HL-60 (cell line): Measurements from ENCODE around the gene KIZ.

Experiments
- POLR2AphosphoS5 ChIP-seq: IDR thresholded peaks from 2 replicates; pipeline ENCODE4 v1.6.1; 2012; ENCODE audit warnings: low read depth
- TF ChIP-seq, protein P1 (sequence below): IDR thresholded peaks from one replicate; pipeline ENCODE4 v1.5.1; 2011; ENCODE audit warnings: low read length, control low read depth, inconsistent platforms; ENCODE audit not compliant: insufficient read depth

DNA sequence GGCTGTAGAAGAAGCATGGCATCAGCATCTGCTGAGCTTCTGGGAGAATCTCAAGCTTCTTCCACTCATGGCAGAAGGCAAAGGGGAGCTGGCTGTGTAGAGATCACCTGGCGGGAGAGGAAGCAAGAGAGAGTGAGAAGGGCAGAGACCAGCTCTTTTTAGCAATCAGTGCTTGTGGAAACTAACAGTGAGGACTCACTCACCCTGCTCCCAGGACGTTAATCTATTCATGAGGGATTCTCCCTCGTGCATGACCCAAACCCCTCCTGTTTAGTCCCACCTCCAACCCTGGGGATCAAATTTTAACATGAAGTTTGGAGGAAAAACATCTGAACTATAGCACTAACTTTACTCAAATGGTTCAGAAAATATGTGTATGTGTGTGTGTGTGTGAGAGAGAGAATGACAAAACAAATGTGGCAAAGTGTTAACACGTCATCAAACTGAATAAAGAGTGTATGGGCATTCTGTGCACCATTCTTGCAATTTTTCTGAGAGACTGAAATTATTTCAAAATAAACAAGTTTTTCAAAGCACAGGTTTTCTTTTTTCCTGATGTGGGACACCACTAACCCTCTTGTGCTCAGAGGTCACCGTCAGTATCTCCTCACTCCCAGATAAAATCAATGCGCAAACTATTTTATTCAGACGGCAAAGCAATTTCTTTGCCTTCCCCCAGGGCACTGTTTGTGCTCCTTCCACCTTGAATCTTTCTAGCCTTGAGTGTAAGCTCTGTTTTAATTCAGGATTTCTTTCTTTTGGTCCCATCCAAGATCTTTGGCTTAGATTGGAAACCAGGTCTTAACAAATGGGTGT, 154.0 kb downstream of the KIZ start:
- TF ChIP-seq, protein P1, sequence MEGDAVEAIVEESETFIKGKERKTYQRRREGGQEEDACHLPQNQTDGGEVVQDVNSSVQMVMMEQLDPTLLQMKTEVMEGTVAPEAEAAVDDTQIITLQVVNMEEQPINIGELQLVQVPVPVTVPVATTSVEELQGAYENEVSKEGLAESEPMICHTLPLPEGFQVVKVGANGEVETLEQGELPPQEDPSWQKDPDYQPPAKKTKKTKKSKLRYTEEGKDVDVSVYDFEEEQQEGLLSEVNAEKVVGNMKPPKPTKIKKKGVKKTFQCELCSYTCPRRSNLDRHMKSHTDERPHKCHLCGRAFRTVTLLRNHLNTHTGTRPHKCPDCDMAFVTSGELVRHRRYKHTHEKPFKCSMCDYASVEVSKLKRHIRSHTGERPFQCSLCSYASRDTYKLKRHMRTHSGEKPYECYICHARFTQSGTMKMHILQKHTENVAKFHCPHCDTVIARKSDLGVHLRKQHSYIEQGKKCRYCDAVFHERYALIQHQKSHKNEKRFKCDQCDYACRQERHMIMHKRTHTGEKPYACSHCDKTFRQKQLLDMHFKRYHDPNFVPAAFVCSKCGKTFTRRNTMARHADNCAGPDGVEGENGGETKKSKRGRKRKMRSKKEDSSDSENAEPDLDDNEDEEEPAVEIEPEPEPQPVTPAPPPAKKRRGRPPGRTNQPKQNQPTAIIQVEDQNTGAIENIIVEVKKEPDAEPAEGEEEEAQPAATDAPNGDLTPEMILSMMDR: no peak
- TF ChIP-seq POLR2AphosphoS5: no peak
